Kidney epithelial cell (primary cell): ENCODE results near the gene ZNF423. TPM values are rescaled to one million over a fixed set of nuclear protein-coding genes. Genes with fewer than 3 reads are reported as not detected.

ENCODE experiments used
- DNase-seq: peaks from one replicate; pipeline ENCODE4 v3.0.0-alpha.2; 2010; ENCODE audit warnings: low read depth
- H3K27me3 ChIP-seq: 2 replicates; pipeline ENCODE4 v1.6.0; 2011; ENCODE audit warnings: low read length; ENCODE audit not compliant: control insufficient read depth, insufficient read depth
- H3K36me3 ChIP-seq: 2 replicates; pipeline ENCODE4 v1.5.1; 2011; ENCODE audit warnings: low read length; ENCODE audit not compliant: control insufficient read depth, insufficient read depth
- H3K4me3 ChIP-seq: 2 replicates; pipeline ENCODE4 v1.5.1; 2011; ENCODE audit warnings: low read depth, mild to moderate bottlenecking, control low read depth, low read length
- total RNA-seq: library from RNA; depleted of rRNA; stranded (reverse); fragments of >200 nt; gene quantifications from 2 replicates; pipeline ENCODE4 v1.2.3, GENCODE V29; 2015
- TF ChIP-seq, protein P1 (sequence below): IDR thresholded peaks from 2 replicates; pipeline ENCODE4 v1.5.1; 2011; ENCODE audit warnings: mild to moderate bottlenecking, moderate library complexity, low read length, control low read depth, inconsistent platforms; ENCODE audit not compliant: insufficient read depth, poor library complexity, severe bottlenecking

ZNF423 gene
- total RNA-seq, 1 donor from 2014 or later, result 3.6 TPM

DNA sequence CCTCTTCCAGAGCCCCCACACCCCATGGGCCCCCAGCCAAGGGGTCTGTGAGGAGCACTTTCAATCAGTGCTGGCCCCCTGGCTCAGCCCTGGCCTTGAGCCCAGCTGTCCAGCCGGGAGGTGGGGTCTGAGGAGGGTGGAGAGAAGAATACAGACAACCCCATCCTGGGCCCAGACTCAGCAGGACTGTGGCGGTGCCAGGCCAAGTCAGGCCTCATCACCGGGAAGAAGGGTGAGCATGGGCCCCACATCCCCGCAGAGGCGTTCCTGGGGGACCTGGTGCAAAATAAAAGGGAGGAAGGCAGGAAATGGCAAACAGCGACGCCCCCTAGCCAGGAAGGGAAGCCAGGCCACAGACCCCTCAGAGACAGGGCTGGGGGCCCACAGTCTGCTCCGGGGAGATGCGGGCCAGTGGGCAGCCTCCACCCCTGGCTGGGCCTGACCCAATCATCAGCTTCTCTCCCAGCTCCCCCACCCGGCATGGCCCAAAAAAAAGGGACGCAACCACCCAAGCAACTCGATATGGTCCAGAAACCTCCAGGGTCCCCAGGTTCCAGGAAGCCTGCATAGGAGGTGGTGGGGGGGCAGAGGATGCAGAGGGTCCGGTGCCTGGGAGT is 20.6 kb downstream of the ZNF423 start:
- no peak overlapping the region for H3K4me3 ChIP-seq
- no peaks in the 10 kb centered on the region for H3K36me3 ChIP-seq
- TF ChIP-seq, protein P1, sequence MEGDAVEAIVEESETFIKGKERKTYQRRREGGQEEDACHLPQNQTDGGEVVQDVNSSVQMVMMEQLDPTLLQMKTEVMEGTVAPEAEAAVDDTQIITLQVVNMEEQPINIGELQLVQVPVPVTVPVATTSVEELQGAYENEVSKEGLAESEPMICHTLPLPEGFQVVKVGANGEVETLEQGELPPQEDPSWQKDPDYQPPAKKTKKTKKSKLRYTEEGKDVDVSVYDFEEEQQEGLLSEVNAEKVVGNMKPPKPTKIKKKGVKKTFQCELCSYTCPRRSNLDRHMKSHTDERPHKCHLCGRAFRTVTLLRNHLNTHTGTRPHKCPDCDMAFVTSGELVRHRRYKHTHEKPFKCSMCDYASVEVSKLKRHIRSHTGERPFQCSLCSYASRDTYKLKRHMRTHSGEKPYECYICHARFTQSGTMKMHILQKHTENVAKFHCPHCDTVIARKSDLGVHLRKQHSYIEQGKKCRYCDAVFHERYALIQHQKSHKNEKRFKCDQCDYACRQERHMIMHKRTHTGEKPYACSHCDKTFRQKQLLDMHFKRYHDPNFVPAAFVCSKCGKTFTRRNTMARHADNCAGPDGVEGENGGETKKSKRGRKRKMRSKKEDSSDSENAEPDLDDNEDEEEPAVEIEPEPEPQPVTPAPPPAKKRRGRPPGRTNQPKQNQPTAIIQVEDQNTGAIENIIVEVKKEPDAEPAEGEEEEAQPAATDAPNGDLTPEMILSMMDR, result no peak
- no peak for DNase-seq
- H3K27me3 ChIP-seq, result peaks cover 29% of the 10 kb centered on the region

- no peak for DNase-seq
- Histone ChIP-seq H3K27me3 (peaks cover 26% of the 10 kb centered on the region), H3K4me3 (no peak overlapping the region), H3K36me3 (no peaks in the 10 kb centered on the region)
- TF ChIP-seq, protein P1, result no peak
These were observed 21.3 kb downstream of the ZNF423 start for GRCh38 chr16:49834531-49835151.

- TF ChIP-seq, protein P1, result no peak
- Histone ChIP-seq H3K4me3 (no peak overlapping the region), H3K36me3 (no peaks in the 10 kb centered on the region), H3K27me3 (peaks cover 20% of the 10 kb centered on the region)
- DNase-seq, result no peak
These were observed 21.9 kb downstream of the ZNF423 start for GRCh38 chr16:49833796-49834530.

GRCh38 chr16:49833085-49833484 is 22.8 kb downstream of the ZNF423 start:
- no peaks in the 10 kb centered on the region for H3K36me3 ChIP-seq
- TF ChIP-seq, protein P1, result no peak
- H3K27me3 ChIP-seq, result peaks cover 18% of the 10 kb centered on the region
- DNase-seq, result no peak
- no peak overlapping the region for H3K4me3 ChIP-seq

- Histone ChIP-seq H3K4me3 (no peak overlapping the region), H3K36me3 (no peaks in the 10 kb centered on the region), H3K27me3 (peaks cover 10% of the 10 kb centered on the region)
- TF ChIP-seq, protein P1, result no peak
- DNase-seq, result no peak
These were observed 23.7 kb downstream of the ZNF423 start for GRCh38 chr16:49832177-49832576.
